A549 (cell line): ENCODE measurements around the gene YBX2. TPM values are rescaled to one million over a fixed set of nuclear protein-coding genes. Genes with fewer than 3 reads are reported as not detected.

Source experiments
- ATAC-seq, 2 experiments: fragments of 200-7000 bp in 1 of 2; fragments of >200 bp in 1 of 2; cut with Nextera tagmentation in 1 of 2; cut with Tn5 transposase in 1 of 2; 3 replicates each; pipeline versions ENCODE4 v1.8.0 to v1.9.1; 2018 to 2020; ENCODE audit warnings: mild to moderate bottlenecking in 1 of 2, moderate library complexity in 1 of 2
- CTCF ChIA-PET: fragments of 300-600 bp; sonication (Branson Sonifier 250); formaldehyde crosslinking; extraction: SDS; loops from one replicate; lab custom pipeline; 2021; ENCODE audit warnings: antibody characterized with exemption, inconsistent platforms; lab: Yijun Ruan, JAX
- POLR2A ChIA-PET: fragments of 350-600 bp; formaldehyde crosslinking; extraction: SDS; loops from one replicate; lab custom pipeline; 2021; ENCODE audit warnings: antibody characterized with exemption, inconsistent platforms; lab: Yijun Ruan, JAX
- DNase-seq, 2 experiments: peaks; one replicate each; pipeline versions ENCODE4 v3.0.0 to v3.0.0-alpha.2; 2011 to 2016; ENCODE audit warnings: low read depth in 1 of 2, low spot score in 1 of 2
- FAIRE-seq: peaks from 2 replicates; lab custom pipeline; 2011; peaks lifted over from hg19 to GRCh38; lab: Jason Lieb, UNC
- H3K27ac ChIP-seq, 2 experiments: fragments of >200 bp; sonication (Bioruptor Twin); formaldehyde crosslinking; 3 replicates each; pipeline ENCODE4 v1.5.1; 2016 to 2017
- H3K4me1 ChIP-seq: fragments of >200 bp; sonication (Bioruptor Twin); formaldehyde crosslinking; 3 replicates; pipeline ENCODE4 v1.6.1; 2016
- H3K4me2 ChIP-seq: fragments of >200 bp; sonication (Bioruptor Twin); formaldehyde crosslinking; 3 replicates; pipeline ENCODE4 v1.6.1; 2016
- H3K4me3 ChIP-seq: fragments of >200 bp; sonication (Bioruptor Twin); formaldehyde crosslinking; 3 replicates; pipeline ENCODE4 v1.5.1; 2016
- H3K9me3 ChIP-seq: fragments of >200 bp; sonication (Bioruptor Twin); formaldehyde crosslinking; 3 replicates; pipeline ENCODE4 v1.6.1; 2016
- CHD2 ChIP-seq: fragments of 150-350 bp; IDR thresholded peaks from 2 replicates; pipeline ENCODE4 v1.6.1; 2014; ENCODE audit warnings: low read length; ENCODE audit not compliant: partially characterized antibody
- EHMT2 ChIP-seq: fragments of 200-600 bp; sonication (generic); IDR thresholded peaks from 2 replicates; pipeline ENCODE4 v1.6.1; 2016; ENCODE audit warnings: antibody characterized with exemption, low read depth, mild to moderate bottlenecking, moderate library complexity
- EP300 ChIP-seq, 2 experiments: fragments of >200 bp; sonication (Bioruptor Twin); formaldehyde crosslinking; IDR thresholded peaks; 2 replicates in 1 of 2; 3 replicates in 1 of 2; pipeline ENCODE4 v1.6.1; 2016 to 2017
- ESRRA ChIP-seq: fragments of 150-350 bp; IDR thresholded peaks from 2 replicates; pipeline ENCODE4 v1.6.1; 2014; ENCODE audit warnings: mild to moderate bottlenecking, low read length, borderline replicate concordance
- FOSB ChIP-seq: fragments of 250-450 bp; sonication (Bioruptor Pico); IDR thresholded peaks from 2 replicates; pipeline ENCODE4 v1.5.0; 2020; ENCODE audit warnings: mild to moderate bottlenecking, moderate library complexity
- FOSL2 ChIP-seq, 2 experiments: fragments of 450-650 bp in 1 of 2; fragments of >200 bp in 1 of 2; sonication (Bioruptor Twin) in 1 of 2; formaldehyde crosslinking; IDR thresholded peaks; 2 replicates each; pipeline versions ENCODE4 v1.5.0 to v1.6.1; 2016 to 2020; ENCODE audit warnings: mild to moderate bottlenecking in 1 of 2, moderate library complexity in 1 of 2
- FOXS1 ChIP-seq: fragments of 250-450 bp; sonication (Bioruptor Pico); IDR thresholded peaks from 2 replicates; pipeline ENCODE4 v1.5.0; 2020; ENCODE audit warnings: mild to moderate bottlenecking, moderate library complexity
- HDAC2 ChIP-seq: fragments of 200-600 bp; sonication (generic); IDR thresholded peaks from 2 replicates; pipeline ENCODE4 v1.6.1; 2016
- HOXA7 ChIP-seq: fragments of 250-450 bp; sonication (Bioruptor Pico); IDR thresholded peaks from 2 replicates; pipeline ENCODE4 v1.5.0; 2020; ENCODE audit warnings: mild to moderate bottlenecking, moderate library complexity
- MAFK ChIP-seq: fragments of 450-650 bp; IDR thresholded peaks from 2 replicates; pipeline ENCODE4 v1.6.1; 2014; ENCODE audit not compliant: partially characterized antibody
- POLR2A ChIP-seq: IDR thresholded peaks from 2 replicates; pipeline ENCODE4 v1.6.1; 2012; ENCODE audit warnings: mild to moderate bottlenecking, low read length
- RARB ChIP-seq: fragments of 250-450 bp; sonication (Bioruptor Pico); IDR thresholded peaks from 2 replicates; pipeline ENCODE4 v1.8.0; 2021; ENCODE audit warnings: mild to moderate bottlenecking, moderate library complexity
- RNF2 ChIP-seq: fragments of 200-600 bp; sonication (generic); IDR thresholded peaks from 2 replicates; pipeline ENCODE4 v1.6.1; 2016; ENCODE audit warnings: low read depth, mild to moderate bottlenecking, antibody characterized with exemption, moderate library complexity, borderline replicate concordance
- SMC3 ChIP-seq: fragments of >200 bp; sonication (Bioruptor Twin); formaldehyde crosslinking; IDR thresholded peaks from 3 replicates; pipeline ENCODE4 v1.6.1; 2018; ENCODE audit warnings: inconsistent platforms
- TFCP2L1 ChIP-seq: fragments of 250-450 bp; sonication (Bioruptor Pico); IDR thresholded peaks from 2 replicates; pipeline ENCODE4 v1.5.0; 2021; ENCODE audit warnings: mild to moderate bottlenecking
- TP53 ChIP-seq: fragments of 250-450 bp; sonication (Bioruptor Pico); IDR thresholded peaks from 2 replicates; pipeline ENCODE4 v1.5.0; 2021; ENCODE audit warnings: mild to moderate bottlenecking, moderate library complexity
- ZC3H11A ChIP-seq: fragments of 450-650 bp; IDR thresholded peaks from 2 replicates; pipeline ENCODE4 v1.6.1; 2014; ENCODE audit warnings: antibody characterized with exemption, mild to moderate bottlenecking
- WGBS: methylation state at CpG from one replicate; pipeline ENCODE4 v1.1.6; 2017; ENCODE audit errors: missing lambda C conversion rate; 5-methylcytosine and 5-hydroxymethylcytosine counted together
- polyA plus RNA-seq, 4 experiments: library from polyadenylated mRNA; depleted of rRNA in 3 of 4; stranded (reverse); fragments of >200 nt; fragmentation: RNase III in 1 of 4; extraction: RNeasy Plus Mini Kit Qiagen cat#74134 plus additional on column Dnase treatment in 1 of 4; gene quantifications; 2 replicates in 3 of 4; 3 replicates in 1 of 4; pipeline ENCODE4 v1.2.3, GENCODE V29; 2011 to 2017
- TF ChIP-seq, protein P1 (sequence below): IDR thresholded peaks from 2 replicates; pipeline ENCODE4 v1.6.1; 2012
- TF ChIP-seq, protein P2 (sequence below): fragments of 150-350 bp; IDR thresholded peaks from 2 replicates; pipeline ENCODE4 v1.6.1; 2014; ENCODE audit warnings: low read depth, mild to moderate bottlenecking, low read length
- TF ChIP-seq, protein P3 (sequence below): fragments of 250-450 bp; sonication (Bioruptor Pico); IDR thresholded peaks from 2 replicates; pipeline ENCODE4 v1.5.0; 2021; ENCODE audit warnings: mild to moderate bottlenecking, moderate library complexity, borderline replicate concordance

YBX2 gene
- polyA plus RNA-seq, 2 of the 4 experiments (the other 2 are of a cell fraction): 0.36 to 0.61 TPM

DNA sequence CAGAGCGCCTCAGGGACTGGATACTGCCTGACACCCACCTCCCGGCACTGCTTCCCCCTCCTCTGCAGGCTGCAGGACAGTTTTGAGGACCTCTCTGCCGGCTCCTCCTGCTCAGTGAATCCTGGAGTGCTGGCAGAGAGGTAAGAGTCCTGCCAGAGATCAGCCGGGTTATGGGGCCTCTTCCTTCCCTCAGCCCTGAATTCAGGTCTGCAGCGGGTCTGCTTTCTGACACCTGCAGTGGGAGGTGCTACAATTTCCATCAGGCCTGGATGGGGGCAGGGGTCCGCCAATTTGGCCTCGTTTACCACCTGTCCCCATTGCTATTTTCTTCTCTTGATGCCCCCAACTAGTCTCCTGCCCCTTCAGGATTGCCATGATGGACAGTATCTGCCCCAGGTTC, 37.7 kb upstream of the YBX2 start:
- ATAC-seq: no peak
- Histone ChIP-seq H3K4me3 (no peak overlapping the region), H3K27ac (no peak overlapping the region), H3K4me2 (no peak overlapping the region), H3K4me1 (peaks cover 15% of the 10 kb centered on the region; the same call in 2 of the 3 replicates), H3K9me3 (no peaks in the 10 kb centered on the region)
- ChIA-PET POLR2A (no interaction called here), CTCF (interaction anchor here (23.9 kb wide), 1 partner anchor 10 kb away, joined by 433 read pairs; the partner anchor contains the start of gene ACAP1)
- no peak for DNase-seq
- WGBS: 51% methylated on average over 7 of the region's 7 CpGs
- no peak for FAIRE-seq
- TF ChIP-seq, protein P1, sequence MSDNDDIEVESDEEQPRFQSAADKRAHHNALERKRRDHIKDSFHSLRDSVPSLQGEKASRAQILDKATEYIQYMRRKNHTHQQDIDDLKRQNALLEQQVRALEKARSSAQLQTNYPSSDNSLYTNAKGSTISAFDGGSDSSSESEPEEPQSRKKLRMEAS: no peak
- no peak for TF ChIP-seq MAFK
- no peak for TF ChIP-seq SMC3
- no peak for TF ChIP-seq EP300 (IDR thresholded peaks at IDR 0.05)
- no peak for TF ChIP-seq HOXA7
- no peak for TF ChIP-seq FOSL2 (IDR thresholded peaks at IDR 0.05)
- no peak for TF ChIP-seq FOSL2 (CRISPR knock-in tag; IDR thresholded peaks at IDR 0.05)
- TF ChIP-seq FOXS1 (CRISPR knock-in tag): no peak
- TF ChIP-seq FOSB (CRISPR knock-in tag): no peak
- TF ChIP-seq TP53 (CRISPR knock-in tag): no peak
- no peak for TF ChIP-seq POLR2A
- no peak for TF ChIP-seq EHMT2
- TF ChIP-seq RNF2: no peak
- TF ChIP-seq RARB: no peak
- no peak for TF ChIP-seq CHD2
- no peak for TF ChIP-seq HDAC2
- TF ChIP-seq, protein P2, sequence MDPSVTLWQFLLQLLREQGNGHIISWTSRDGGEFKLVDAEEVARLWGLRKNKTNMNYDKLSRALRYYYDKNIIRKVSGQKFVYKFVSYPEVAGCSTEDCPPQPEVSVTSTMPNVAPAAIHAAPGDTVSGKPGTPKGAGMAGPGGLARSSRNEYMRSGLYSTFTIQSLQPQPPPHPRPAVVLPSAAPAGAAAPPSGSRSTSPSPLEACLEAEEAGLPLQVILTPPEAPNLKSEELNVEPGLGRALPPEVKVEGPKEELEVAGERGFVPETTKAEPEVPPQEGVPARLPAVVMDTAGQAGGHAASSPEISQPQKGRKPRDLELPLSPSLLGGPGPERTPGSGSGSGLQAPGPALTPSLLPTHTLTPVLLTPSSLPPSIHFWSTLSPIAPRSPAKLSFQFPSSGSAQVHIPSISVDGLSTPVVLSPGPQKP: no peak
- TF ChIP-seq TFCP2L1 (CRISPR knock-in tag): no peak
- TF ChIP-seq ZC3H11A: no peak
- TF ChIP-seq ESRRA: no peak

DNA sequence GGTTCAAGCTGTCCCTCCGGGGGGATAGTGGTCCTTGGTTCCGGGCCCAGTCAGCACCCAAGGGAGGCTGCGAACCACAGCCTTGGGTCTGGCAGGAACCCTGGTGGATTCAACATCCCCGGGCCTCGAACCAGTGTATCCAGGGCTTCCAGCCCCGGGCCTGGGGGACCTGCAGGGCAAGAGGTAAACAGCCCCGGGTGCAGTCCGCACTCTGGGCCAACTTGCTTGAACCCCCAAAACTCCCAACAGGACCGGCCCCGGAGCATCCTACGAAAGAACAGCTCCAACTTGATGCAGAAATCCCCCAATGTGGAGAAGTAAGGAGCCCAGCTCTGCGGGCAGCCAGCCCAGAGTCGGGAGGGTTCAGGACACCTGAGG, 36.2 kb upstream of the YBX2 start:
- no peaks in the 10 kb centered on the region for H3K9me3 ChIP-seq
- peaks cover 15% of the 10 kb centered on the region; the same call in 2 of the 3 replicates for H3K4me1 ChIP-seq
- H3K4me2 ChIP-seq: peak overlapping the region; percentile 56
- no peak; a peak in 1 of 6 replicates for ATAC-seq
- TF ChIP-seq SMC3 (no peak), FOSL2 (IDR thresholded peaks at IDR 0.05) (no peak), FOSL2 (CRISPR knock-in tag; IDR thresholded peaks at IDR 0.05) (no peak), EP300 (IDR thresholded peaks at IDR 0.05) (no peak), TFCP2L1 (CRISPR knock-in tag) (no peak), MAFK (no peak), FOXS1 (CRISPR knock-in tag) (no peak), EHMT2 (no peak)
- TF ChIP-seq, protein P2: no peak
- TF ChIP-seq, protein P3, sequence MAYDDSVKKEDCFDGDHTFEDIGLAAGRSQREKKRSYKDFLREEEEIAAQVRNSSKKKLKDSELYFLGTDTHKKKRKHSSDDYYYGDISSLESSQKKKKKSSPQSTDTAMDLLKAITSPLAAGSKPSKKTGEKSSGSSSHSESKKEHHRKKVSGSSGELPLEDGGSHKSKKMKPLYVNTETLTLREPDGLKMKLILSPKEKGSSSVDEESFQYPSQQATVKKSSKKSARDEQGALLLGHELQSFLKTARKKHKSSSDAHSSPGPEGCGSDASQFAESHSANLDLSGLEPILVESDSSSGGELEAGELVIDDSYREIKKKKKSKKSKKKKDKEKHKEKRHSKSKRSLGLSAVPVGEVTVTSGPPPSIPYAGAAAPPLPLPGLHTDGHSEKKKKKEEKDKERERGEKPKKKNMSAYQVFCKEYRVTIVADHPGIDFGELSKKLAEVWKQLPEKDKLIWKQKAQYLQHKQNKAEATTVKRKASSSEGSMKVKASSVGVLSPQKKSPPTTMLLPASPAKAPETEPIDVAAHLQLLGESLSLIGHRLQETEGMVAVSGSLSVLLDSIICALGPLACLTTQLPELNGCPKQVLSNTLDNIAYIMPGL (CRISPR knock-in tag): no peak
- TF ChIP-seq, all 56 proteins: peak for 0
- no peak for DNase-seq
- FAIRE-seq: no peak
- 55% methylated on average over 13 of the region's 13 CpGs for WGBS
- ChIA-PET CTCF (interaction anchor here (0.9 to 23.9 kb wide), 6 partner anchors 12 to 230 kb away, joined by 3 to 433 read pairs (median 4); partner anchors contain the start of genes ACAP1 and KCTD11), POLR2A (no interaction called here)
- Histone ChIP-seq H3K4me3 (peak overlapping the region; percentile 81), H3K27ac (peak overlapping the region; percentile 89 to 98)
